Stimulated activated CD4-positive, alpha-beta T cell treated with anti-CD3 and anti-CD28 coated beads, TNF-alpha, amount 100 ng/mL, for 48 hours (primary cell): ENCODE data around the gene CDKN2B-AS1.

Experiments
- DNase-seq, 3 donors: peaks; one replicate each; pipeline ENCODE4 v3.0.0-alpha.2; 2020; ENCODE audit warnings: low read depth in 3 of 3

CDKN2B-AS1 gene

DNA sequence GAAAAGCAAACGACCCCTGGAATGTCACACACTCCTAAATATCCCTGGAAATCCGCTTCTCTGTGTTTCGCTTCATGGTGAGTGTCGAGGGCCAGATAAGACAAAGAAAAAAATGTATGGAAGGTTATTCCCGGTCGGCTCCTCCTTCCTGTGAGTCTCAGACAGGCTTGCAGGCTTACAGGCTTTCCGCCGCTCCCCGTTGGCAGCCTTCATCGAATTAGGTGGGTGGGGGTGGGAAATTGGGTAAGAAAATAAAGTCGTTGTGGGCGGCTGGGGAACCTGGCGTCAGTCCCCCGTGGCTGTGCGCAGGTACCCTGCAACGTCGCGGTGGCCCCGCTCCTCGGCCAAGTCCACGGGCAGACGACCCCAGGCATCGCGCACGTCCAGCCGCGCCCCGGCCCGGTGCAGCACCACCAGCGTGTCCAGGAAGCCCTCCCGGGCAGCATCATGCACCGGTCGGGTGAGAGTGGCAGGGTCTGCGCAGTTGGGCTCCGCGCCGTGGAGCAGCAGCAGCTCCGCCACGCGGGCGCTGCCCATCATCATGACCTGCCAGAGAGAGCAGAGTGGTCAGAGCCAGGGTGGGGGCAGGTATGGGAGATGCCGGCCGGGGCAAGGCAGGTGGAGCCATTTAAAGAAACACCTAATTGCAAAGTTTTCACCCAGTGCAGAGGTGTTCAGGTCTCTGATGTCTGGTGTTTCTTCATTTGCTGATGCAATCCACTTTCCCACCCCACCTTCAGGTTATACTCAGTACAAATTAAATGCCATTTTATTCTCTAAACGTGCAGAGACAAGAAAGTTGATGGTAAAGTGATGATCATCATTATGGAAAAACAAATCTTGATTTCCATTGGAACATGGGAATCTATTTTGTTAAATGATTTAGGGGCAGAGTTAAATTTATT lies 11.4 kb downstream of the CDKN2B-AS1 start:
- DNase-seq: no peak

DNA sequence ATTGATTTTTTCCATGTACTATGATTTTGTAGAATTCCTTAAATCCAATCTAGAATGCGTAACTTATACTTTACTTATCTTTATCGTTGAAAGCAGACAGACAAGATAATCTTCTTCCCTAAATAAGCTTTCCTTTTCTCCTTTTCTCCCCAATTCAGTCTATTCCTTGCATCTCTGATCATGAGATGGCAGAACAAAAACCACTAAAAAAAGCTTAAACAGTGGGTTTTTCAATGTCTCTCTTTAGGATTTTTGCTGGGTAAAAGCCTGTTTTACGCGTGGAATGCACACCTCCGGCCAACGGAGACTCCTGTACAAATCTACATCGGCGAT lies 13.8 kb downstream of the CDKN2B-AS1 start:
- DNase-seq: no peak

DNA sequence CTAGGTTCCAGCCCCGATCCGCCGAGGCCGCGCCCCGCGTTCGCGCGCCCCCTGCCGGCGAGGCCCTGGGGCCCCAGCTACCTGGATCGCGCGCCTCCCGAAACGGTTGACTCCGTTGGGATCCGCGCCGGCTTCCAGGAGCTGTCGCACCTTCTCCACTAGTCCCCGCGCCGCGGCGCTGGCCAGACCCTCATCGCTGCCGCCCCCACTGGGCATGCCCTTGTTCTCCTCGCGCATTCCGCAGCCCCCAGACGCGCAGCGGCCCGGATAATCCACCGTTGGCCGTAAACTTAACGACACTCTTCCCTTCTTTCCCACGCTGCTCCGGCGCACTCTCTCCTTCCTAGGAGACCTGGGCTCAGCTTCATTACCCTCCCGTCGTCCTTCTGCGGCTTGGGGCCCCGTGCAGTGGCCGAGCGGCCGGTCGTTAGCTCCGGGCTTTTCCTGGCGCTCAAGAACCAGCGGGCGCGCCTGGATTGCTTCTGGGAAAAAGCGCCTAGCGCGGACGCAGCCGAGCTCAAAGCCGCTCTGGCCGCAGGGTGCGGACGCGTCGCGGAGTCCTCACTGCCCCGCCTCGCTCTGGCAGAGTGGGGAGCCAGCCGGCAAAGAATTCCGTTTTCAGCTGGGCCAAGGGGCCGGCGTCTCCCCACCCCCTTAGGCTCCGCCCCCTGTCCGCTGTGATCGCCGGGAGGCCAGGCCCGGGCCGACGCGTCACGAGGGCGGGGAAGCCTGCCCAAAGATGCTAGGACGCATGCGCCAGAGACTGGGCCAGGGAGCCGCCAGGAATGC lies 14.3 kb downstream of the CDKN2B-AS1 start, which contains the start of gene CDKN2B:
CDKN2B (minus strand) TSS at position 589 of the 789 bp plus-strand sequence; CDS start at position 237, 352 bp downstream.
- DNase-seq: peak; percentile 46 to 70 (median 54)

DNA sequence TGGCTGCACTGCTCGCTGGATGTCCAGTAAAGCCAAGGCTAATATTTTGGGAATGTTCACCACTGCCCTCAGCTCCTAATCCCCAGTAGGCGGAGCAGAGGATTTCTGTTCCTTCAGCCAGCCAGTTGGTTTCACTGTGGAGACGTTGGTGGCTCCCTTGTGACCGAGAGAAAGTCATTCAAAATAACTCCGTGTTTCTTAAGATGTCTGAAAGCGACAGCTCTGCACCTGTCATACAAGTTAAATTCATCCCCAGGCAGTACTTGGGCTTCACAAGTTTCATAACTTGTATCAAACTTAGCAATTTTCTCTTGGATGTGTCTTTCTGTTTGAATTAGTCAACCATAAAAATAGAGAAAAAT lies 14.9 kb downstream of the CDKN2B-AS1 start:
- DNase-seq: no peak

DNA sequence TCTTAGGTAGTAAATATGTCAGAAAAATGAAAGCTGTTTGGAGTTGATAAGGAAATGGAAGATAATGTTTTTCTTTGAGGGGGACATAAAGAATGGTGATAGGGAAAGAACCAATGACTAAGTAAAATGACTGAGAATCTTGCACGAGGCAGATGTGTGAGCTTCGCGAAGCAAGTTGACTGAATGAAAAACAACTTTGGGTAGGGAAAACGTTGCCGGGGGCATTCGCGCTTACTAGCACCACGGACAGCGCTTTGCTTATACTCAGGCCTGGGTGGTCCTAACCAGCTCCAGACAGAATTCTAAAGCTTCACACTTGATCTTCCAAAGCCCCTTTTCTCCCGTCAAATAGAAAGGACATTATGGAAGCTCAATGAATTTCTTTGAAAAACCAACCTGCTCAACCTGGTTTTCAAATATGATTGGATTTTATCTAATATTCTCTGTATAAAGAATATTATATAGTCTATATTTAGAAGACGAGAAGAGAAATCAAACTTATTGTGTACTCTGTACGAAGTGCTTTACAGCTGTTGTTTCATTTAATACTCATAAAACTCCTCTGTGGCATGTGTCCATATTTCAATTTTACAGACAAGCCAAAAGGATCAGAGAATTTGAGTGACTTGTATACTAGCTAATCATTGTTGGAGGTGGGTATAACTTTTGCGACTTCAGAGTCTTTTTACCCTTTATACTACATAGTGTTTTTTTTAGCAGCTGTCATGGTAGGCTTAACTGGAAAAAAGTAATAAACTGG lies 16.5 kb downstream of the CDKN2B-AS1 start:
- DNase-seq: no peak

DNA sequence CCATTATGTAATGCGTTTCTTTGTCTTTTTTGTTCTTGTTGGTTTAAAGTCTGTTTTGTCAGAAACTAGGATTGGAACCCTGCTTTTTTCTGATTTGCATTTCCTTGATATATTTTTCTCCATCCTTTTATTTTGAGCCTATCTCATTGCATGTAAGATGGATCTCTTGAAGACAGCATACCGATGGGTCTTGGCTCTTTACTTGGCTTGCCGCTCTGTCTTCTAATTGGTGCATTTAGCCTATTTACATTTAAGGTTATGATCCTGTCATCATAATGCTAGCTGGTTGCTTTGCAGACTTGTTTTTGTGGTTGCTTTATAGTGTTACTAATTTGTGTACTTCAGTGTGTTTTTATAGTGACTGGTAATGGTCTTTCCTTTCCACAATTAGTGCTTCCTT lies 27.8 kb downstream of the CDKN2B-AS1 start:
- no peak for DNase-seq

DNA sequence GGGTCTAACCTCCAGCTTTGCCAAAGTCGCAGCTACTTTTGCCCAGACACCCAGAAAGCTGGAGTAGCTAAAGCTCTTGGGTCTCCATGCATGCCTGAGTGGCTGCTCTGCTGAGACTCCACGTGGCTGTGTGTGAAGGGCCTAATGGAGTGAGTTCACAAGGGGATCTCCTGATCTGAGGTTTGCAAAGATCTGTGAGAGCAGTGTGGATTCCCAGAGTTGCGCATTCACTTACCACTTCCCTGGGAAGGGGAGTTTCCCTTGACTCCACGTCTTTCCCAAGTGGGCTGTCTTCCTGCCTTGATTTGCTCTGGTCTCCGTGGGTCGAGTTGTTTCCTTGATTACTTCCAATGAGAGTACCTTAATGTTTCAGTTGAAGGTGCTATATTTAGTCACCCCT lies 32.1 kb downstream of the CDKN2B-AS1 start:
- DNase-seq: no peak

DNA sequence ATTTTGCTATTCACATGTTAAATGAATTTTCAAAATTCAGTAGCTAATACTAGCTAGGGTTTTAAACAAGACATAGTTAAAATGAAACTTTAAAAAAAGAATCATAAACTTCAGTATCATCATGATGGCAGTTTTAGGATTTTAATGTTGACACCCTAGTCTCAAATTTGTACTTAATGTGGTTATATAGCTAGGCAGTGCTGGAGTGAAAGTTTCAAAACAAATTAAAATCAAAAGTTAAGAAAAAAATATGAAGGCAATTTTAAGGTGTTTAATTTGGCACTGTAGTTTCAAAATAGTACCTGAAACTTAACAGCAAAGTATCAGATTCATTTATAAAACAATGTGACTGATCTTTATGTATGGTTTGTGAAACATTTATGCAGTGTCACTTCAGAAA lies 33.8 kb downstream of the CDKN2B-AS1 start:
- DNase-seq: no peak

DNA sequence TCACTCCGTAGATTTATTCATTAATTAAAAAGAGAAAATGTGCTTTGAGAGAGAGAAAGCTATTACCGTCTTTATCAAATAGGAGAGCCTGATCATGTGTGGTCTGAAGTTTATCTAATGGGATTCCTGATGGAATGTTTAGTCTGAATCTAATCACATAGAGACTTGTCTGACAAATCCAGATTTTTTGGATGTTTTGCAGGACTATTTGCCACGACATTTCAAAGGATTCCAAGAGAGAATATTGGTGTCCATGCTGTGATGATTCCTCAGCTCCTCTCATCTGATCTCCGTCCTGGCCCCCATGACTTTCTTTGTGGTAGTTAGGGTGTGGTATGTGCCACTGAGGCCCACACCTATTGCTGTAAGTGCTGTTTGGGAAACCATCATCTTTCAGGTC lies 34.6 kb downstream of the CDKN2B-AS1 start:
- DNase-seq: no peak

DNA sequence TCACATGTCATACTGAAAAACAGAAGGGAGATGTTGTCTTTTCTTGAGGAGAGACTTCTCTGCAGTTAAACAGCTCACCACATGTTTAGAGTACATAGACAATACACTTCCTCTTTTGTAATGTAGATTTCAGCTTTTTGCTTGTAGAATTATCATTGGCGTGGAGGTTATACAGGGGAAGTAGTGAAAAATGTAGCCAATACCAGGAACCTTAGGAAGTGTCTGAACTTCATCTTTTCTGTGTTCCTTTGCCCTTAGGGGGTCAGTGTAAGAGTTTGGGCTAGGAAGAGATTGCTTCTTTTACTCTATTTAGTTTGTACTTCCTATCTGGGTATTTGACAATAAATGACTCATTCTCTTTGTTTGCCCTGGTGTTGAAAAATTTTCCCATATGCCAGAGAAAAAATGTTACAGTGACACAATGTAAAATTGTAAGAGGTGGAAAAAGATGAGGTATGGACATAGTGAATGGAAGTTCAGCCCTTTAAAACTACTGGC lies 35.6 kb downstream of the CDKN2B-AS1 start:
- no peak for DNase-seq

DNA sequence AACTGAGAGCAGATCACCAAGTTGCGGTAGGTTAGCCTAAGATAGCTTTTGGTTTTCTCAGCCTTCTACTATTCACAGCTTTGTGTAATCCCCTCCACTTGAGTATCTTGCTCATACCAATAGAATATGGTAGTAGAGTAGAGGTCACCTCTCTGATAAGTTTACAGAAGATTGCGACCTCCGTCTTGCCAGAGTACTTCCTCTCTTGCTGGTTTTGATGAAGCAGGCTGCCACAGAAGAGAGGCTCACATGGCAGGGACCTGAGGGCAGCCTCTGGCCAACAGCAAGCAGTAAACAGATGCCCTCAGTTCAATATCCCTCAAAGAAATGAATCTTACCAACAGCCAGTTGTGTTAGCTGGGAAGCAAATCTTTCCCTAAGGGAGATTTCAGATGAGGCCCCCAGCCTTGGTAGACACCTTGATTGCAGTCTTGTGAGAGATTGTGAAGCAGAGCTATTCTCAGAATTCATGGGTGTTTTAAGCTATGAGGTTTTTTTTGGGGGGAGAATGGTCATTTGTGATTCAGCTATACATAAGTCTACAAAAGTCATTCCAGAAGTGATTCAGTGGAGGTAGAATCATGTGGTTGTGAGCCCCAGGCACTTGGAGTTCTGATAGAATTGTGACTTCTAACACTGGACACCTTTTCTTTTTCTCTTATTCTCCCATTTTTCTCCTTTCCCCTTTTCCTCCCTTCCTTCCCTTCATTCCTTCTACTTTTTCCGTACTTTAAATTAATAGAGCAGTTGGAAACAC lies 37.2 kb downstream of the CDKN2B-AS1 start:
- no peak for DNase-seq

DNA sequence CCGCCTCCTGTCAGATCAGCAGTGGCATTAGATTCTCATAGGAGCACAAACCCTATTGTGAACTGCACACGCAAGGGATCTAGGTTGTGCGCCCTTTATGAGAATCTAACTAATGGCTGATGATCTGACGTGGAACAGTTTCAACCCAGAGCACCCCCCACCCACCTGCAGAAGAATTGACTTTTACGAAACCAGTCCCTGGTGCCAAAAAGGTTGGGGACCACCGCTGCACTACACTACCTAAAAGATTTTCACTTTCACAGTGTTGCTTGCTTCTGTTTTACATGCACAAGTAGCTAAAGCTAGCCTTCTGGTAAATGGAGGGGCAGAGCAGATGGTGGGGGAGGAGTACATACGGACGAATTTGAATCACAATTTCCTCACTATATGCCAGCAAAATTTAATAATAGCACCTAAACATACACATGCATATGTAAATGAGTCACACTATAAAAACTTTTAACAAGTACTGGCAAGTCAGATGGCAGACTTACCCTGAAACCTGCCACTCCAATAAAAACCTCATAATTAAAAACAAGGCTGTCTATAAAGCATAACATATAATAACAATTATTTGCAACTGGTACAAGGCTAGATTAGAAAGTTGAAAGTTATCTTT lies 38.5 kb downstream of the CDKN2B-AS1 start:
- DNase-seq: no peak

DNA sequence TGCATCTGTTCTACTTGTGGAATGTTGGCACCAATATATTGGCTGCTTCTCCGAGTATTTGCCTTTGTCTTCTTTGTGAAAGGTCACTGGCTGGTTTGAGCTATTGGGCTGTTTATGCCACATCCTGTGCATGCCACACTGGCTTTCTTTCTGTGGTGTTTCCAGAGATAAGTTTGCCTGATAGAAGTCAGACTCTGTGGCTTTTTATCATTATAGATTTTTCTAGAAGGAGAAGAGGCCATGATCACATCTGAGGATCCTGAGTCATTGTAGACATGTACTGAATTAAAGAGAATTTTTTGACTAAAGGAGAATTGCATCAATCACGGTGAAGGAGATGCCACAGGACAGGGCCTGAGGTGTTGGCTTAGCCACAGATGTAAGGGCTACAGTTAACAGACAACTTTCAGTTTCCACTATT lies 41.0 kb downstream of the CDKN2B-AS1 start:
- no peak for DNase-seq

DNA sequence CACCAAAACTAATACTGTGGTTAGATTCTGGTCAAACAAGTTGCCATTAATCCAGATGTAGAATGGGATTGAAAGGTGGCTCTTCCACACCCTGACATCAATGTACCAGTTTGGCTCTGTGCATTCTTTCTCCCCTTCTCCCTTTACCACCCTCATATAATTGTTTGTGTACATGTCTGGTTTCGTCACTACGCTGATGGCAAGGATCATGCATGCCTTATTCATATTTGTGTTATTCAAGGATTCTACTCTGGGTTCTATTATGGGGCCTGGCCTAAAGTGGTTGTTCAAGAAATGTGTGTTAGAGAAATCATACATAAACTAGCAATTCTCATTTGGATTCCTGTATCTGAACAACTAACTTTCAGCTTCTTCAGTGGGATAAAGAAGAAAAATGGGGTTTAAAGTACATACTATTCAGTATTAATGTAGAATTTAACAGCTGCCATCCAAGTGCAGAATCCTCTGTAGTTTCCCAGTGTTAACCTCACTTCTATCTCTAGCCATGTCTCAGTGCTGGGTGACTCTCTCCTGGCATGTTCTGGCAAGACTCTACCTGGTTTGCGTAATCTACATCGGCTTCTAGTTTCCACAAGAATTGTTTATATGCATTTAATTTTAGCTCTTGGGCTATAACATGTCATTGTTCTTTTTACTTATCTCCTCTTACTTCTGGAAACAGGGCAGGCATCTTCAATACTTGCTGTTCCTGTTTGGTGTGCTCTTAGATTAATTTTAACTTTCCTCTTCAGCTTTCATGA lies 42.5 kb downstream of the CDKN2B-AS1 start:
- no peak for DNase-seq

DNA sequence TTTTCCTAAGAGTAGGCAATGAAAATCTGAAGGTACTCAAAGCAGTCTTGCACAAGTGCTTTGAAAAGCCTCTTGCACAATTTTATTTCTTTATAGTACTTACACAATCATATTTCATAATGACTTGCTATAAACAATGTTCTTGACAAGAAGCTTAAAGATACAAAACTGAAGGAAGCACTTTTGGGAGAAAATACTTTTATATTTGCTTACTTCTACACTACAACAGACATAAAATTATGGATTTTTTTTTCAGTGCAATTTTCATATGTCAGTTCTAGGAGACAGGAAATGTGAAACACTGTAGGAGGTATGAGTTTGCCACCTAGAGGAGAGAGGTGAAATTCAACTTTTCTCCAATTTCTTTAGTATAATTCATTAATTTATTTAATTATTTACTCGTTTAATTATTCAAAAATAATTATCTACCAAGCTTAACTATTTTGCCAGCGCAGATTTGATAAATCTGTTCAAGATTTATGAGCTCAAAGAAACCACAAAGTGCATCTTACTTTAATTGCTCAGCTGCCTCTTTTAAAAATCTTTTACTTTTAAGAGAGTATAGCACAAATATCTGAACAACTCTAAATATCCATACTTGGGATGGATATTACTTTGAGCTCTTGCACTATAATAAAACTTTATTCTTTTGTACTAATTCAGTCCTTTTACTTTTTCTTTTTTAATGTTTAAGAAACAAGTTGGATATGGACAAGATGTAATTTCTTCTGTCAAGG lies 43.5 kb downstream of the CDKN2B-AS1 start:
- DNase-seq: no peak

DNA sequence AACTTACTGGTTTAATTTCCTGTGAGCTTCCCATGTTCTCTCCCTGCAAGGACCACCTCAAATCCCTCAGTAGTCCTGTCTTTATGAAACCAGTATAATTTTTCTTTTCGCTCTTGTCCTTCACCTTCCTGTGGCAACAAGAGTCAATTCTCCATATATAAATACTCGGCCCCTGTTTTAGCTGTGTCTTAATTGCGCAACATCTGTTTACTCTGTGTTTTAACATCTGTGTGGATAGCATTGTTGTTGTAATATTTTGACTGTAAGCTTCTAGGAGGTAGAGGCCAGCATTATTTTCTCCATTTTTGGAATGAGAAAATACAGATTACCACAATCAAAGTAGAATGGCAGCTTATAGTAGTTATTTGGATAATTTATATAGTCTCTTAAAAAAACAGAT lies 44.7 kb downstream of the CDKN2B-AS1 start:
- DNase-seq: no peak

DNA sequence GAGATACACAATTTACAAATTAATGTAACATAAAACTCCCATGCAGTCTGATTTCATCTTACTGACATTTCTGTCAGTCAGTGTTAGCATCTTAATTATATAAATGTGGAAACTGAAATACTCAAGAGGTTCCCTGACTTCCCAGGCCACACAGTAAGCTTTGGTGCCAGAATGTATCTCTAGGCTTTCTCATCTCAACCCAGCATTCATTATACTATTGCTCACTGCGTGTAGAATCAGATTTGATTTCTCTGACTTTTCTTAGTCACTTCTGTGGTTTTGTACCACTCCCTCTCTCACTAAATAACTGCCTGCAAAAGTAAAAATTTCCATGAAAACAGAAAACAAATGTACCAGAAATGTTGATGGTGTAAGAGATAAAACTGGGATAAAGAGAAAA lies 46.2 kb downstream of the CDKN2B-AS1 start:
- DNase-seq: no peak

DNA sequence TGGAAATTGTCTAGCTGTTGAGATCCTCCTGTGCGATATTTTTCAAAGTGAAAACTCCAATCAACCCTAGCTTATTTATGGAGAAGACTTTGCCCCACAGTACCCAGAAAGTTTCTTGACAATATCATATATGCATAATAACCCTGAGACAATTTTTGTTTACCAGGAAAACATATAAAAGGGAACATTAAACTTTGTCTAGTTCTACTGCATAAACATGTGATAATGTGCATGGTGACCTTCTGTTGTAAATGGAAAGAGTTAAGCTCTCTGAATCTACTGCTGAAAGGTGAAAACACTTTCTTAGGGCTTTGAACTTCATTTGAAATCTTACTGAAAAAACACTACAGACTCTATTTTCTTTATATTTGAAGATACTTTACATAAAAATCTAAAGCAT lies 46.8 kb downstream of the CDKN2B-AS1 start:
- DNase-seq: no peak

DNA sequence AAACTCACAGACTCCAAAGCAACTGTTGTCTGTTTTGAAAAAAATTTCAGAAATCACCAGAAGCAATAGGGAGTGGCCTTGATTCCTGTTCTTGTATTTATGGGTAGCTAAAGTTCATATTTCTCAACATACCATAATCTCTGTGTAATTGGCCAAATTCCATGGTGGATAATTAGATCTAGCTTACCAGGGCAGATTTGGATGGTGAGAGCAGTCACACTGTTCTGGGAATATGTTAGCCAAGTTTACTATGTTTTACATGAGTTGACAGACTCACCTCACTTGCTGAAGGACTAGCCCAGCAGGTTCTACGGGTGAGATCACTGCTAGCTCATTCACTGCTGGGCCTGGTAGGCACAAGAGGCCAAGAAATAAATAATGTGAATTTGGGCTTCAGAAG lies 47.2 kb downstream of the CDKN2B-AS1 start:
- no peak for DNase-seq
